Measurements from ENCODE around the gene PIK3C2B. TPM values are rescaled to one million over a fixed set of nuclear protein-coding genes. Genes with fewer than 3 reads are reported as not detected.

Gene PIK3C2B
- total RNA-seq, 3 donors from 2014 or later (not counting 1 experiment from before 2014, with no cell fraction given): 18.1 to 34.8 (median 29.5) TPM

DNA sequence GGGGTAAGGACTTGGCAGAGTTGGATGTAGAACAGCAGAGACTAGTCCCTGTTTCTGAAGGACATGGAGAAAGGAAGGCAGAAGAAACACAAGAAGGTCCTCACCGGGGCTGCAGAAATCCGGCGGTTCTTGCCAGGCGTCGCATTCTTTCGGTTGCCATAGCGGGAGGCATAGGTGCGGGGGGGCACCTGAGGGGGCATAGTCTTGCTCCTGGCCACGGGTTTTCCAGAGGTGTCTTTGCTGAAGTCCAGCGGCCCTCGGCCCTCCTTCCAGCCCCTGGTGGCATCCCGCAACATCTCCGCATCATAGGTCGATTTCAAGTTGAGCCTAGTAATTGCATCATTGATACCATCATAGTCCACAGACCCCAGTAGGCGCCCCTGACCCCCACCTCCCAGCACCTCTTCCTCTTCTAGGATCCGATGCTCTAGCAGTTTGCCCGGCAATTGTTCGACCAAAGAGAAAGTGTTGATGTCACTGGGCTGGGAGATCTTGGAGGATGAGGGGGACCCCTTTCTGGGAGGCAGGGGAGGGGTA is 25.8 kb downstream of the PIK3C2B start:
- Histone ChIP-seq H3K4me3 (ENCODE audit: low read length) (no peak overlapping the region), H3K36me3 (ENCODE audit: control insufficient read depth, insufficient read depth, low read length) (peaks cover 8% of the 10 kb centered on the region), H3K27me3 (ENCODE audit: control insufficient read depth, insufficient read depth, low read length) (no peaks in the 10 kb centered on the region), H3K4me1 (ENCODE audit: control insufficient read depth, insufficient read depth, low read length) (peaks cover 21% of the 10 kb centered on the region), H3K9me3 (ENCODE audit: control insufficient read depth, insufficient read depth, low read length) (no peaks in the 10 kb centered on the region), H3K27ac (ENCODE audit: low read length) (no peak overlapping the region)
- no peaks in the 10 kb centered on the region for H3K9me3 Mint-ChIP-seq
- no peak for ATAC-seq
- DNase-seq: no peak
- TF ChIP-seq, protein P1, sequence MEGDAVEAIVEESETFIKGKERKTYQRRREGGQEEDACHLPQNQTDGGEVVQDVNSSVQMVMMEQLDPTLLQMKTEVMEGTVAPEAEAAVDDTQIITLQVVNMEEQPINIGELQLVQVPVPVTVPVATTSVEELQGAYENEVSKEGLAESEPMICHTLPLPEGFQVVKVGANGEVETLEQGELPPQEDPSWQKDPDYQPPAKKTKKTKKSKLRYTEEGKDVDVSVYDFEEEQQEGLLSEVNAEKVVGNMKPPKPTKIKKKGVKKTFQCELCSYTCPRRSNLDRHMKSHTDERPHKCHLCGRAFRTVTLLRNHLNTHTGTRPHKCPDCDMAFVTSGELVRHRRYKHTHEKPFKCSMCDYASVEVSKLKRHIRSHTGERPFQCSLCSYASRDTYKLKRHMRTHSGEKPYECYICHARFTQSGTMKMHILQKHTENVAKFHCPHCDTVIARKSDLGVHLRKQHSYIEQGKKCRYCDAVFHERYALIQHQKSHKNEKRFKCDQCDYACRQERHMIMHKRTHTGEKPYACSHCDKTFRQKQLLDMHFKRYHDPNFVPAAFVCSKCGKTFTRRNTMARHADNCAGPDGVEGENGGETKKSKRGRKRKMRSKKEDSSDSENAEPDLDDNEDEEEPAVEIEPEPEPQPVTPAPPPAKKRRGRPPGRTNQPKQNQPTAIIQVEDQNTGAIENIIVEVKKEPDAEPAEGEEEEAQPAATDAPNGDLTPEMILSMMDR (IDR thresholded peaks at IDR 0.05): no peak
- WGBS (ENCODE audit: insufficient coverage): 95% methylated on average over 17 of the region's 18 CpGs
- H3K27ac Mint-ChIP-seq: no peak overlapping the region
- no peaks in the 10 kb centered on the region for H3K36me3 Mint-ChIP-seq
- H3K4me1 Mint-ChIP-seq: no peaks in the 10 kb centered on the region
- H3K4me3 Mint-ChIP-seq: no peak overlapping the region
- intact Hi-C loops (cut with micrococcal nuclease): no loop called here
- no peaks in the 10 kb centered on the region for H3K27me3 Mint-ChIP-seq (ENCODE audit: low read depth in 2 of 2)

GRCh38 chr1:204468206-204468605 is 26.4 kb downstream of the PIK3C2B start:
- Mint-ChIP-seq H3K4me1 (no peaks in the 10 kb centered on the region), H3K36me3 (no peaks in the 10 kb centered on the region), H3K9me3 (no peaks in the 10 kb centered on the region), H3K4me3 (no peak overlapping the region), H3K27me3 (ENCODE audit: low read depth in 2 of 2) (no peaks in the 10 kb centered on the region), H3K27ac (no peak overlapping the region)
- no peaks in the 10 kb centered on the region for H3K27me3 ChIP-seq (ENCODE audit: control insufficient read depth, insufficient read depth, low read length)
- no peak for ATAC-seq
- DNase-seq: no peak
- H3K4me1 ChIP-seq (ENCODE audit: control insufficient read depth, insufficient read depth, low read length): peaks cover 23% of the 10 kb centered on the region
- H3K4me3 ChIP-seq (ENCODE audit: low read length): no peak overlapping the region
- intact Hi-C loops (cut with micrococcal nuclease): no loop called here
- TF ChIP-seq, protein P1 (IDR thresholded peaks at IDR 0.05): no peak
- peaks cover 8% of the 10 kb centered on the region for H3K36me3 ChIP-seq (ENCODE audit: control insufficient read depth, insufficient read depth, low read length)
- H3K9me3 ChIP-seq (ENCODE audit: control insufficient read depth, insufficient read depth, low read length): no peaks in the 10 kb centered on the region
- H3K27ac ChIP-seq (ENCODE audit: low read length): no peak overlapping the region
- WGBS (ENCODE audit: insufficient coverage): 99% methylated on average over 10 of the region's 10 CpGs

GRCh38 chr1:204466416-204467405 is 27.9 kb downstream of the PIK3C2B start:
- Mint-ChIP-seq H3K9me3 (no peaks in the 10 kb centered on the region), H3K4me3 (no peak overlapping the region), H3K36me3 (no peaks in the 10 kb centered on the region), H3K4me1 (peaks cover 7 to 8% of the 10 kb centered on the region in 2 donors), H3K27me3 (ENCODE audit: low read depth in 2 of 2) (no peaks in the 10 kb centered on the region), H3K27ac (no peak overlapping the region)
- DNase-seq: no peak
- peaks cover 8% of the 10 kb centered on the region for H3K36me3 ChIP-seq (ENCODE audit: control insufficient read depth, insufficient read depth, low read length)
- H3K4me1 ChIP-seq (ENCODE audit: control insufficient read depth, insufficient read depth, low read length): peaks cover 38% of the 10 kb centered on the region
- no peaks in the 10 kb centered on the region for H3K27me3 ChIP-seq (ENCODE audit: control insufficient read depth, insufficient read depth, low read length)
- no peak overlapping the region for H3K27ac ChIP-seq (ENCODE audit: low read length)
- H3K4me3 ChIP-seq (ENCODE audit: low read length): no peak overlapping the region
- WGBS (ENCODE audit: insufficient coverage): 86% methylated on average over 15 of the region's 17 CpGs
- TF ChIP-seq, protein P1 (IDR thresholded peaks at IDR 0.05): no peak
- no peaks in the 10 kb centered on the region for H3K9me3 ChIP-seq (ENCODE audit: control insufficient read depth, insufficient read depth, low read length)
- no peak for ATAC-seq
- intact Hi-C loops (cut with micrococcal nuclease): no loop called here

Measured in natural killer cell (primary cell).